CD8-positive, alpha-beta memory T cell (primary cell): ENCODE measurements around the gene GNB1L. TPM values are rescaled to one million over a fixed set of nuclear protein-coding genes. Genes with fewer than 3 reads are reported as not detected.

Source experiments
- CTCF ChIA-PET: fragments of 350-600 bp; sonication (Branson Sonifier 250); formaldehyde crosslinking; loops from one replicate; lab custom pipeline; 2021; ENCODE audit warnings: antibody characterized with exemption; lab: Charles Lee
- POLR2A ChIA-PET: fragments of 350-600 bp; sonication (Branson Sonifier 250); formaldehyde crosslinking; loops from one replicate; lab custom pipeline; 2021; ENCODE audit warnings: antibody characterized with exemption; lab: Charles Lee
- DNase-seq, 5 donors: peaks; one replicate each; pipeline versions ENCODE4 v3.0.0 to v3.0.0-alpha.2; 2020 to 2022; ENCODE audit warnings: mixed read lengths in 1 of 5
- H3K27ac ChIP-seq: one replicate; pipeline ENCODE4 v1.7.0; 2013; ENCODE audit warnings: low read depth, mild to moderate bottlenecking, low read length, moderate library complexity
- H3K27me3 ChIP-seq: 2 replicates; pipeline ENCODE4 v1.7.0; 2013; ENCODE audit warnings: low read length, mild to moderate bottlenecking; ENCODE audit not compliant: insufficient read depth, poor library complexity, severe bottlenecking
- H3K36me3 ChIP-seq: 2 replicates; pipeline ENCODE4 v1.7.0; 2013; ENCODE audit warnings: mild to moderate bottlenecking, low read length, moderate library complexity; ENCODE audit not compliant: insufficient read depth
- H3K4me1 ChIP-seq: 2 replicates; pipeline ENCODE4 v1.7.0; 2013; ENCODE audit warnings: mild to moderate bottlenecking, low read length, moderate library complexity; ENCODE audit not compliant: insufficient read depth
- H3K4me3 ChIP-seq: 2 replicates; pipeline ENCODE4 v1.7.0; 2013; ENCODE audit warnings: mild to moderate bottlenecking, low read length
- H3K9me3 ChIP-seq: 2 replicates; pipeline ENCODE4 v1.7.0; 2013; ENCODE audit warnings: mild to moderate bottlenecking, low read length
- H3K27ac Mint-ChIP-seq, 8 donors: one replicate each; pipeline ENCODE4 v1.8.0; 2020 to 2021; ENCODE audit warnings: mixed read lengths in 8 of 8, mild to moderate bottlenecking in 6 of 8, inconsistent platforms in 3 of 8, moderate library complexity in 3 of 8
- H3K27me3 Mint-ChIP-seq, 2 donors: one replicate each; pipeline ENCODE4 v1.8.0; 2020 to 2021; ENCODE audit warnings: mixed read lengths in 2 of 2, mild to moderate bottlenecking in 1 of 2, moderate library complexity in 1 of 2
- H3K36me3 Mint-ChIP-seq, 3 donors: one replicate each; pipeline ENCODE4 v1.8.0; 2020 to 2021; ENCODE audit warnings: mixed read lengths in 3 of 3, inconsistent platforms in 1 of 3, mild to moderate bottlenecking in 1 of 3
- H3K4me1 Mint-ChIP-seq, 3 donors: one replicate each; pipeline ENCODE4 v1.8.0; 2020 to 2021; ENCODE audit warnings: mixed read lengths in 3 of 3, inconsistent platforms in 1 of 3, mild to moderate bottlenecking in 1 of 3
- H3K4me3 Mint-ChIP-seq, 7 donors: one replicate each; pipeline ENCODE4 v1.8.0; 2020 to 2021; ENCODE audit warnings: mixed read lengths in 7 of 7, mild to moderate bottlenecking in 6 of 7, moderate library complexity in 4 of 7, inconsistent platforms in 2 of 7
- H3K9me3 Mint-ChIP-seq, 5 donors: one replicate each; pipeline ENCODE4 v1.8.0; 2020 to 2022; ENCODE audit warnings: mixed read lengths in 5 of 5, mild to moderate bottlenecking in 3 of 5, moderate library complexity in 2 of 5, inconsistent platforms in 1 of 5
- polyA plus RNA-seq: library from polyadenylated mRNA; unstranded; fragments of 300-500 nt; fragmentation: Illumina TruSeq; gene quantifications from one replicate; pipeline ENCODE4 v1.2.3, GENCODE V29; 2021
- total RNA-seq, 2 experiments: library from RNA; stranded (reverse); gene quantifications; one replicate each; pipeline ENCODE4 v1.2.3, GENCODE V29; 2021

The GNB1L gene
- total and polyA plus RNA-seq, 3 experiments from 2014 or later, result 14.2 to 17.9 (median 16.6) TPM

- CTCF ChIA-PET, result no interaction called here
- POLR2A ChIA-PET, result no interaction called here
- no peaks in the 10 kb centered on the region for H3K36me3 ChIP-seq
- H3K27me3 ChIP-seq, result no peaks in the 10 kb centered on the region
- peaks cover 2 to 11% (median 4%) of the 10 kb centered on the region in 3 donors for H3K4me1 Mint-ChIP-seq
- no peak overlapping the region for H3K4me3 ChIP-seq
- H3K36me3 Mint-ChIP-seq, result no peaks in the 10 kb centered on the region
- peaks cover 0 to 2% (median 0%) of the 10 kb centered on the region in 5 donors for H3K9me3 Mint-ChIP-seq
- H3K4me1 ChIP-seq, result peaks cover 12% of the 10 kb centered on the region
- H3K27me3 Mint-ChIP-seq, result peaks cover 39 to 65% of the 10 kb centered on the region in 2 donors
- H3K27ac ChIP-seq, result peak overlapping the region; percentile 58
- H3K27ac Mint-ChIP-seq, result no peak overlapping the region
- H3K4me3 Mint-ChIP-seq, result no peak overlapping the region
- H3K9me3 ChIP-seq, result no peaks in the 10 kb centered on the region
- no peak for DNase-seq
Observed at GRCh38 chr22:19776433-19777031, 78.1 kb downstream of the GNB1L start.

GRCh38 chr22:19775496-19776325, 79.0 kb downstream of the GNB1L start:
- POLR2A ChIA-PET, result no interaction called here
- Mint-ChIP-seq H3K4me1 (peaks cover 2 to 11% (median 4%) of the 10 kb centered on the region in 3 donors), H3K36me3 (no peaks in the 10 kb centered on the region), H3K27ac (no peak overlapping the region), H3K27me3 (peaks cover 41 to 71% of the 10 kb centered on the region in 2 donors), H3K4me3 (no peak overlapping the region), H3K9me3 (peaks cover 0 to 2% (median 0%) of the 10 kb centered on the region in 5 donors)
- peaks cover 3% of the 10 kb centered on the region for H3K27me3 ChIP-seq
- no peaks in the 10 kb centered on the region for H3K9me3 ChIP-seq
- no peaks in the 10 kb centered on the region for H3K36me3 ChIP-seq
- CTCF ChIA-PET, result no interaction called here
- no peak for DNase-seq
- H3K4me3 ChIP-seq, result no peak overlapping the region
- H3K27ac ChIP-seq, result peak overlapping the region; percentile 58
- H3K4me1 ChIP-seq, result peaks cover 12% of the 10 kb centered on the region

GRCh38 chr22:19774628-19775027, 80.0 kb downstream of the GNB1L start:
- H3K27ac Mint-ChIP-seq, result peak overlapping the region in 1 of 8 donors; percentile 34
- Histone ChIP-seq H3K36me3 (no peaks in the 10 kb centered on the region), H3K4me1 (peaks cover 12% of the 10 kb centered on the region), H3K4me3 (no peak overlapping the region), H3K27me3 (peaks cover 14% of the 10 kb centered on the region), H3K9me3 (no peaks in the 10 kb centered on the region), H3K27ac (peak overlapping the region; percentile 46)
- peaks cover 41 to 76% of the 10 kb centered on the region in 2 donors for H3K27me3 Mint-ChIP-seq
- DNase-seq, result no peak
- POLR2A ChIA-PET, result no interaction called here
- H3K9me3 Mint-ChIP-seq, result peaks cover 0 to 2% (median 0%) of the 10 kb centered on the region in 5 donors
- no peak overlapping the region for H3K4me3 Mint-ChIP-seq
- peaks cover 2 to 6% (median 4%) of the 10 kb centered on the region in 3 donors for H3K4me1 Mint-ChIP-seq
- H3K36me3 Mint-ChIP-seq, result no peaks in the 10 kb centered on the region
- CTCF ChIA-PET, result no interaction called here

- Mint-ChIP-seq H3K4me1 (peaks cover 2 to 6% (median 4%) of the 10 kb centered on the region in 3 donors), H3K27me3 (peaks cover 48 to 76% of the 10 kb centered on the region in 2 donors), H3K36me3 (no peaks in the 10 kb centered on the region), H3K9me3 (peaks cover 0 to 2% (median 0%) of the 10 kb centered on the region in 5 donors), H3K27ac (no peak overlapping the region), H3K4me3 (no peak overlapping the region)
- no peaks in the 10 kb centered on the region for H3K36me3 ChIP-seq
- H3K4me1 ChIP-seq, result peaks cover 12% of the 10 kb centered on the region
- H3K9me3 ChIP-seq, result no peaks in the 10 kb centered on the region
- H3K27ac ChIP-seq, result peak overlapping the region; percentile 62
- H3K27me3 ChIP-seq, result peaks cover 16% of the 10 kb centered on the region
- POLR2A ChIA-PET, result no interaction called here
- H3K4me3 ChIP-seq, result no peak overlapping the region
- CTCF ChIA-PET, result no interaction called here
- DNase-seq, result no peak
Observed at GRCh38 chr22:19773470-19774040, 81.1 kb downstream of the GNB1L start.

GRCh38 chr22:19772673-19773469, 81.8 kb downstream of the GNB1L start:
- H3K27me3 Mint-ChIP-seq, result peaks cover 49 to 78% of the 10 kb centered on the region in 2 donors
- peaks cover 2 to 10% (median 4%) of the 10 kb centered on the region in 3 donors for H3K4me1 Mint-ChIP-seq
- Histone ChIP-seq H3K4me1 (peaks cover 13% of the 10 kb centered on the region), H3K9me3 (no peaks in the 10 kb centered on the region), H3K27me3 (peaks cover 21% of the 10 kb centered on the region), H3K4me3 (no peak overlapping the region), H3K36me3 (no peaks in the 10 kb centered on the region), H3K27ac (peak overlapping the region; percentile 62)
- CTCF ChIA-PET, result no interaction called here
- H3K27ac Mint-ChIP-seq, result no peak overlapping the region
- no peak for DNase-seq
- POLR2A ChIA-PET, result no interaction called here
- H3K4me3 Mint-ChIP-seq, result peak overlapping the region in 1 of 7 donors; percentile 57
- no peaks in the 10 kb centered on the region for H3K36me3 Mint-ChIP-seq
- peaks cover 0 to 2% (median 0%) of the 10 kb centered on the region in 5 donors for H3K9me3 Mint-ChIP-seq

- Mint-ChIP-seq H3K36me3 (no peaks in the 10 kb centered on the region), H3K4me3 (peak overlapping the region in 1 of 7 donors; percentile 57), H3K9me3 (peaks cover 0 to 2% (median 0%) of the 10 kb centered on the region in 5 donors), H3K27ac (no peak overlapping the region), H3K27me3 (peaks cover 49 to 80% of the 10 kb centered on the region in 2 donors), H3K4me1 (peaks cover 4 to 15% (median 6%) of the 10 kb centered on the region in 3 donors)
- Histone ChIP-seq H3K9me3 (no peaks in the 10 kb centered on the region), H3K4me3 (no peak overlapping the region), H3K27me3 (peaks cover 26% of the 10 kb centered on the region), H3K36me3 (no peaks in the 10 kb centered on the region), H3K4me1 (peaks cover 18% of the 10 kb centered on the region), H3K27ac (peak overlapping the region; percentile 62)
- no peak for DNase-seq
- CTCF ChIA-PET, result no interaction called here
- POLR2A ChIA-PET, result no interaction called here
Observed at GRCh38 chr22:19772422-19772672, 82.3 kb downstream of the GNB1L start.

GRCh38 chr22:19770349-19771220, 84.1 kb downstream of the GNB1L start:
- CTCF ChIA-PET, result interaction anchor here (1.6 kb wide), 1 partner anchor 140 kb away, joined by 3 read pairs; no protein-coding TSS in a partner anchor
- Histone ChIP-seq H3K4me3 (no peak overlapping the region), H3K9me3 (no peaks in the 10 kb centered on the region), H3K27me3 (peaks cover 34% of the 10 kb centered on the region), H3K36me3 (no peaks in the 10 kb centered on the region), H3K27ac (no peak overlapping the region), H3K4me1 (peaks cover 17% of the 10 kb centered on the region)
- no peak for DNase-seq
- no peaks in the 10 kb centered on the region for H3K36me3 Mint-ChIP-seq
- H3K27me3 Mint-ChIP-seq, result peaks cover 47 to 71% of the 10 kb centered on the region in 2 donors
- POLR2A ChIA-PET, result no interaction called here
- H3K27ac Mint-ChIP-seq, result no peak overlapping the region
- no peak overlapping the region for H3K4me3 Mint-ChIP-seq
- peaks cover 0 to 15% (median 6%) of the 10 kb centered on the region in 3 donors for H3K4me1 Mint-ChIP-seq
- H3K9me3 Mint-ChIP-seq, result peaks cover 0 to 2% (median 0%) of the 10 kb centered on the region in 5 donors
